Mesothelial cell of epicardium (in vitro differentiated cells): ENCODE data around the gene FES. TPM values are rescaled to one million over a fixed set of nuclear protein-coding genes. Genes with fewer than 3 reads are reported as not detected.

Experiments
- DNase-seq, 2 experiments: peaks; one replicate each; pipeline ENCODE4 v3.0.0; 2021; ENCODE audit warnings: low spot score in 2 of 2; ENCODE audit not compliant: unreplicated experiment in 2 of 2
- H3K27ac Mint-ChIP-seq: 2 replicates; pipeline ENCODE4 v1.8.0; 2021; ENCODE audit warnings: mixed read lengths
- H3K27me3 Mint-ChIP-seq: 2 replicates; pipeline ENCODE4 v1.8.0; 2021; ENCODE audit warnings: low read depth, mixed read lengths
- H3K36me3 Mint-ChIP-seq: 2 replicates; pipeline ENCODE4 v1.8.0; 2021; ENCODE audit warnings: mixed read lengths
- H3K4me1 Mint-ChIP-seq: 2 replicates; pipeline ENCODE4 v1.8.0; 2021; ENCODE audit warnings: mixed read lengths
- H3K4me3 Mint-ChIP-seq: 2 replicates; pipeline ENCODE4 v1.8.0; 2021; ENCODE audit warnings: mild to moderate bottlenecking, moderate library complexity, mixed read lengths
- H3K9me3 Mint-ChIP-seq: 2 replicates; pipeline ENCODE4 v1.8.0; 2021; ENCODE audit warnings: mixed read lengths
- total RNA-seq: library from RNA; stranded (reverse); gene quantifications from 3 replicates; pipeline ENCODE4 v1.2.1, GENCODE V29; 2021
- TF ChIP-seq, protein P1 (sequence below): fragments of 200-600 bp; sonication (generic); IDR thresholded peaks from one replicate; pipeline ENCODE4 v1.5.0; 2021; ENCODE audit warnings: antibody characterized with exemption; ENCODE audit not compliant: unreplicated experiment

Gene FES
- total RNA-seq, 1 donor from 2014 or later, result 32.6 TPM

DNA sequence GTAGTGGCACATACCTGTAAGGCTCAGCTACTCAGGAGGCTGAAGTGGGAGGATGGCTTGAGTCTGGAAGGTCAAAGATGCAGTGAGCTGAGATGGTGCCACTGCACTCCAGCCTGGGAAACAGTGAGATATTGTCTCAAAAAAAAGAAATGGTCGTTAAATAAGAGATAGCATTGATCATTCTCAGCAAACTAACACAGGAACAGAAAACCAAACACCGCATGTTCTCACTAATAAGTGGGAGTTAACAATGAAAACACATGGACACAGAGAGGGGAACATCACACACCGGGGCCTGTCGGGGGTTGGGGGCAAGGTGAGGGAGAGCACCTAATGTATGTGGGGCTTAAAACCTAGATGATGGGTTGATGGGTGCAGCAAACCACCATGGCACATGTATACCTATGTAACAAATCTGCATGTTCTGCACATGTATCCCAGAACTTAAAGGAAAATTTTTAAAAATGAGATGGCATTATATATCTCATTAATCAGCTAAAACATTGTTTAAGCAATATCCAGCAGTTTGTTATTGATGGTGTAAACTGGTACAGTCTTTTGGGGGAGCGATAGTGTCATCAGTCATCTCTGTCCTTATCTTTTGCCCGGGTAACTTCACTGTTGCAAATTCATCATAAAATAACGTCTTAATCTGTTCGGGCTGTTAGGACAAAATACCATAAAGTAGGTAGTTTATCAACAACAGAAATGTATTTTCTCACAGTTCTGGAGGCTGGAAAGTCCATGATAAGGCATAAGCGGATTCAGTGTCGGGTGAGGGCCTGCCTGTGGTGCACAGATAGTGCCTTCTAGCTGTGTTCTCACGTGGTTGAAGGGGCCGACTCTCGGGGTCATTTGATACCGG lies 17.1 kb downstream of the FES start:
- TF ChIP-seq, protein P1, sequence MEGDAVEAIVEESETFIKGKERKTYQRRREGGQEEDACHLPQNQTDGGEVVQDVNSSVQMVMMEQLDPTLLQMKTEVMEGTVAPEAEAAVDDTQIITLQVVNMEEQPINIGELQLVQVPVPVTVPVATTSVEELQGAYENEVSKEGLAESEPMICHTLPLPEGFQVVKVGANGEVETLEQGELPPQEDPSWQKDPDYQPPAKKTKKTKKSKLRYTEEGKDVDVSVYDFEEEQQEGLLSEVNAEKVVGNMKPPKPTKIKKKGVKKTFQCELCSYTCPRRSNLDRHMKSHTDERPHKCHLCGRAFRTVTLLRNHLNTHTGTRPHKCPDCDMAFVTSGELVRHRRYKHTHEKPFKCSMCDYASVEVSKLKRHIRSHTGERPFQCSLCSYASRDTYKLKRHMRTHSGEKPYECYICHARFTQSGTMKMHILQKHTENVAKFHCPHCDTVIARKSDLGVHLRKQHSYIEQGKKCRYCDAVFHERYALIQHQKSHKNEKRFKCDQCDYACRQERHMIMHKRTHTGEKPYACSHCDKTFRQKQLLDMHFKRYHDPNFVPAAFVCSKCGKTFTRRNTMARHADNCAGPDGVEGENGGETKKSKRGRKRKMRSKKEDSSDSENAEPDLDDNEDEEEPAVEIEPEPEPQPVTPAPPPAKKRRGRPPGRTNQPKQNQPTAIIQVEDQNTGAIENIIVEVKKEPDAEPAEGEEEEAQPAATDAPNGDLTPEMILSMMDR, result no peak
- no peak for DNase-seq
- Mint-ChIP-seq H3K36me3 (peaks cover 15% of the 10 kb centered on the region), H3K27ac (peak overlapping the region; percentile 90), H3K4me1 (peaks cover 21% of the 10 kb centered on the region), H3K4me3 (peak overlapping the region; percentile 74), H3K9me3 (no peaks in the 10 kb centered on the region), H3K27me3 (no peaks in the 10 kb centered on the region)

DNA sequence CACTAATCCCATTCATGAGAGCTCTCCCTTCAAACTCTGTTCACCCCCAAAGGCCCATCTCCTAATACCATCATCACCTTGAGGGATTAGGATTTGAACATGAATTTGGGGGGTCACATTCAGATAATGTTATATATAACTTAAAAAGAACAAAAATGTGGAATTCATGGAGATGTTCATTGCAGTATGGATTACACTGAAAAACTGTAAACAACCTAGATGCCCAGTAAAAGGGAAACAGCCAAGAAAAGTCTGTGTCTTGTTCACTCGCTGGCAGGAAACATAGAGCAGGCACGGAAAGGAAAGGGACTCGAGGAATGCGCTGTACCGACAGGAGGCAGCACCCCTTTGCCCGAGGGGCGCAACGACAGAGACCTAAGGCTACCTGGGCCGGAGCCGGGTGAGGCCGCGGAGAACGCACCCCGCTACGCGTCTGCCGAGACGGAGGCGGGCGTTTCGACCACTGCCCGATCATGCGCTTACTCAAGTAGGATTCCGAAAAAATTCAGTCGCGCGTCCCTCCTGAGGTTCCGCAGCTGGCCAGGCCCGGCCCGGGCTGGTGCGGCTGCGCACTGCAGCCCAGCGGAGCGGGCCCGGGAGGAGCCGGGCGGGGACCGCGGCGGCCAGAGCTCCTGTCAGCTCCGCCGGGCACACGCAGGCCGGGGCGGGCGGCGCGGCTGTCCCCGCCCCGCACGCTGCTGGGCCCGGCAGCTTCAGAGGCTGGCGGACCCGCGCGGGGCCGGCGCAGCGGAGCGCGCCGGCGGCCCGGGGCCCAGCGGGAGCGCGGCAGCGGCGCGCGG lies 17.9 kb downstream of the FES start:
- TF ChIP-seq, protein P1, result no peak
- H3K27ac Mint-ChIP-seq, result peak overlapping the region; percentile 90
- H3K4me1 Mint-ChIP-seq, result peaks cover 21% of the 10 kb centered on the region
- H3K4me3 Mint-ChIP-seq, result peak overlapping the region; percentile 74
- no peaks in the 10 kb centered on the region for H3K27me3 Mint-ChIP-seq
- no peaks in the 10 kb centered on the region for H3K9me3 Mint-ChIP-seq
- peak; percentile 58 to 82 for DNase-seq
- peaks cover 11% of the 10 kb centered on the region for H3K36me3 Mint-ChIP-seq

GRCh38 chr15:90902840-90903732 lies 18.8 kb downstream of the FES start, which contains the start of gene MAN2A2:
MAN2A2 (plus strand) TSS chr15:90903302; CDS start chr15:90904208, 906 bp downstream.
- H3K27ac Mint-ChIP-seq, result peak within 1 kb of the TSS; percentile 90
- TF ChIP-seq, protein P1, result no peak
- H3K36me3 Mint-ChIP-seq, result peaks cover 11% of the 10 kb centered on the region
- peaks cover 21% of the 10 kb centered on the region for H3K4me1 Mint-ChIP-seq
- no peaks in the 10 kb centered on the region for H3K9me3 Mint-ChIP-seq
- peak in 1 of 2 experiments; percentile 73 for DNase-seq
- no peaks in the 10 kb centered on the region for H3K27me3 Mint-ChIP-seq
- H3K4me3 Mint-ChIP-seq, result peak within 1 kb of the TSS; percentile 77

DNA sequence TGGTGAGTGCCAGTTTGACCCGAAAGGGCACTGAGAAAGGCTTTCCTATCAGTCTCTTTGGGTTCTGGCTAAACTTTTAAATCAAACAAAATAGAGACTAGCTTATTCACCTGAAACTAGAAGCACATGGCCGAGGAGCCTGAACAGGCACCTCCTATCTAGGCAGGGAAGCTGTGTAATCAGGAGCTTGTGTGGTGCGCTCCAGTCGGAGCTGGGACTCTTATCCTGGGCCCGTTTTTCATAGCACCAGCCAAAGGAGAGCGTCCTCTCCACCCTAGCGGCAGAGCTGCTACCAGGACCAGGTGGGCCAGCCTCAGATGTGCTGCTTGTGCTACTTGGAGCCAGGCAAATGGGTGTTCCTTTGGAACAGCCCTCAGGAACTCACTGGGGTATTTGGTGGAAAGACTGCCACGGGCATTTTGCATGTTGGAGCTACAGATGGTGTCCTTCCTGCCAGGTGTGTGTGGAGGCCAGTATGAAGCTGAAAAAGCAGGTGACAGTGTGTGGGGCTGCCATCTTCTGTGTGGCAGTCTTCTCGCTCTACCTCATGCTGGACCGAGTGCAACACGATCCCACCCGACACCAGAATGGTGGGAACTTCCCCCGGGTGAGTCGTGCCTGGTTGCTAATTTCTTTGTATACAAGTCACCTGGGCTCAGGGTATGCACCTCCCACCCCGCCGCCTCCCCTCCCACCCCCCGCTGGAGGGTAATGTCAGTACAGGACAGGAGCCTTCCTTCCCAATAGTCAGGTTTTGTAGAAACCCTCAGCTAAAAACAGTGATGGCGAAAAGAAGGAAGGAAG lies 19.6 kb downstream of the FES start:
- Mint-ChIP-seq H3K36me3 (peaks cover 11% of the 10 kb centered on the region), H3K27me3 (no peaks in the 10 kb centered on the region), H3K4me1 (peaks cover 21% of the 10 kb centered on the region), H3K4me3 (peak overlapping the region; percentile 77), H3K27ac (peak overlapping the region; percentile 86), H3K9me3 (no peaks in the 10 kb centered on the region)
- no peak for DNase-seq
- TF ChIP-seq, protein P1, result no peak
